Transverse colon (tissue), 3 donors: ENCODE data around the gene LOXL1.

Source experiments
- EP300 ChIP-seq: sonication (generic); formaldehyde crosslinking; IDR thresholded peaks from one replicate; pipeline ENCODE4 v1.6.1; 2017; ENCODE audit warnings: antibody characterized with exemption, low read depth
- POLR2A ChIP-seq: fragments of 450-650 bp; IDR thresholded peaks from one replicate; pipeline ENCODE4 v1.6.1; 2016; ENCODE audit warnings: antibody characterized with exemption, mild to moderate bottlenecking, moderate library complexity
- TF ChIP-seq, protein P1 (sequence below), 5 experiments: fragments of 200-600 bp in 3 of 5; fragments of 450-650 bp in 2 of 5; sonication (generic) in 3 of 5; IDR thresholded peaks; 1 replicate in 2 of 5; 2 replicates in 3 of 5; pipeline ENCODE4 v1.5.1; 2016 to 2017; ENCODE audit warnings: antibody characterized with exemption in 5 of 5, inconsistent platforms in 3 of 5, mild to moderate bottlenecking in 2 of 5, moderate library complexity in 1 of 5

DNA sequence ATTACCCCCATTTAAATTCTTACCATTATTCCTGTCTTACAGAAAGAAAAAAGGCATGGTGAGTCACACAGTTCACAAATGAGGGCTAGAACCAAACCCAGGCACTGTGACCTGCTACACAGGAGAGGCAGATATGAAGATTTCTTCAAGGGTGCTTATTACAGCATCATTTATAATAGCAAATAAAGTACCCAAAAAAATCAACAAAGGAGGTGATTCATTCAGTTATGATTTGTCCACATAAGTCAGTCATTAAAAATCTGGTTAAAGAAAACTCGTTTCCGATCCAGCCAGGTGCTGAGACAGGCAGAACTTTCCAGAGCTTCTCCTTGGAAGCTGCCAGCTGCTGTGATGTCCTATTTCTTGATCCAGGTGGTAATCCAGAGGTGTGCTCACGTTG, 7.5 kb upstream of the LOXL1 start:
- TF ChIP-seq, protein P1, sequence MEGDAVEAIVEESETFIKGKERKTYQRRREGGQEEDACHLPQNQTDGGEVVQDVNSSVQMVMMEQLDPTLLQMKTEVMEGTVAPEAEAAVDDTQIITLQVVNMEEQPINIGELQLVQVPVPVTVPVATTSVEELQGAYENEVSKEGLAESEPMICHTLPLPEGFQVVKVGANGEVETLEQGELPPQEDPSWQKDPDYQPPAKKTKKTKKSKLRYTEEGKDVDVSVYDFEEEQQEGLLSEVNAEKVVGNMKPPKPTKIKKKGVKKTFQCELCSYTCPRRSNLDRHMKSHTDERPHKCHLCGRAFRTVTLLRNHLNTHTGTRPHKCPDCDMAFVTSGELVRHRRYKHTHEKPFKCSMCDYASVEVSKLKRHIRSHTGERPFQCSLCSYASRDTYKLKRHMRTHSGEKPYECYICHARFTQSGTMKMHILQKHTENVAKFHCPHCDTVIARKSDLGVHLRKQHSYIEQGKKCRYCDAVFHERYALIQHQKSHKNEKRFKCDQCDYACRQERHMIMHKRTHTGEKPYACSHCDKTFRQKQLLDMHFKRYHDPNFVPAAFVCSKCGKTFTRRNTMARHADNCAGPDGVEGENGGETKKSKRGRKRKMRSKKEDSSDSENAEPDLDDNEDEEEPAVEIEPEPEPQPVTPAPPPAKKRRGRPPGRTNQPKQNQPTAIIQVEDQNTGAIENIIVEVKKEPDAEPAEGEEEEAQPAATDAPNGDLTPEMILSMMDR (IDR thresholded peaks at IDR 0.05), result no peak
- no peak for TF ChIP-seq POLR2A
- no peak for TF ChIP-seq EP300
